ENCODE results near the gene DST.

DNA sequence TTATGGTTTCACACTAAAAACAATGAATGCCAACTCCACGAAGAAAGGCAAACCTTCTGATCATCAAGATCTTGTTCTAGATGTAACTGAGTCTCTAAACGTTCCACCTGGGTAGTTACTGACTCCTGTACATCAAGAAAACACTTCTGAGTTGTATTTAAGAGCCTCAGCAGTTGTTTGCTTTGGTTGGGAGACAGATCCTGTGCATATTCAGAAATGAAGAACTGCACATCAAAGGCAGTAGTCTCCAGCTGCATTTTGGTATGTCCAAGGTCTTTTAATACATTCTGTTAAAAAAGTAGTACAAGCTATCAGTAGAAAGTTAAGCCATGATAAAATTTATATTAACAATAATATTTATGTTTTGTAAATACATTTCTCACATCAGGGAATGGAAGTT lies 41.3 kb downstream of the DST start:
- no peak for TF ChIP-seq GABPA (IDR thresholded peaks at IDR 0.05; ENCODE audit: low read depth)
- TF ChIP-seq, protein P1, sequence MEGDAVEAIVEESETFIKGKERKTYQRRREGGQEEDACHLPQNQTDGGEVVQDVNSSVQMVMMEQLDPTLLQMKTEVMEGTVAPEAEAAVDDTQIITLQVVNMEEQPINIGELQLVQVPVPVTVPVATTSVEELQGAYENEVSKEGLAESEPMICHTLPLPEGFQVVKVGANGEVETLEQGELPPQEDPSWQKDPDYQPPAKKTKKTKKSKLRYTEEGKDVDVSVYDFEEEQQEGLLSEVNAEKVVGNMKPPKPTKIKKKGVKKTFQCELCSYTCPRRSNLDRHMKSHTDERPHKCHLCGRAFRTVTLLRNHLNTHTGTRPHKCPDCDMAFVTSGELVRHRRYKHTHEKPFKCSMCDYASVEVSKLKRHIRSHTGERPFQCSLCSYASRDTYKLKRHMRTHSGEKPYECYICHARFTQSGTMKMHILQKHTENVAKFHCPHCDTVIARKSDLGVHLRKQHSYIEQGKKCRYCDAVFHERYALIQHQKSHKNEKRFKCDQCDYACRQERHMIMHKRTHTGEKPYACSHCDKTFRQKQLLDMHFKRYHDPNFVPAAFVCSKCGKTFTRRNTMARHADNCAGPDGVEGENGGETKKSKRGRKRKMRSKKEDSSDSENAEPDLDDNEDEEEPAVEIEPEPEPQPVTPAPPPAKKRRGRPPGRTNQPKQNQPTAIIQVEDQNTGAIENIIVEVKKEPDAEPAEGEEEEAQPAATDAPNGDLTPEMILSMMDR (IDR thresholded peaks at IDR 0.05): no peak
- TF ChIP-seq SMC3 (IDR thresholded peaks at IDR 0.05; ENCODE audit: low read depth, low read length): no peak
- no peak for TF ChIP-seq TEAD4 (IDR thresholded peaks at IDR 0.05; ENCODE audit: borderline replicate concordance, insufficient read depth)
- TF ChIP-seq, protein P2, sequence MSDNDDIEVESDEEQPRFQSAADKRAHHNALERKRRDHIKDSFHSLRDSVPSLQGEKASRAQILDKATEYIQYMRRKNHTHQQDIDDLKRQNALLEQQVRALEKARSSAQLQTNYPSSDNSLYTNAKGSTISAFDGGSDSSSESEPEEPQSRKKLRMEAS (IDR thresholded peaks at IDR 0.05; ENCODE audit: low read depth): no peak
- TF ChIP-seq FOXJ3 (CRISPR knock-in tag; IDR thresholded peaks at IDR 0.05): no peak
- no peak for TF ChIP-seq RFX5 (IDR thresholded peaks at IDR 0.05; ENCODE audit: low read length)
- no peak for TF ChIP-seq EZH2phosphoT487 (IDR thresholded peaks at IDR 0.05; ENCODE audit: borderline replicate concordance, low read depth)
- no peak for TF ChIP-seq NRF1 (IDR thresholded peaks at IDR 0.05; ENCODE audit: low read depth, low read length)
- TF ChIP-seq TAF1 (IDR thresholded peaks at IDR 0.05; ENCODE audit: borderline replicate concordance, low read depth, low read length): no peak
- TF ChIP-seq TCF12 (IDR thresholded peaks at IDR 0.05): no peak
- TF ChIP-seq EP300 (IDR thresholded peaks at IDR 0.05; ENCODE audit: borderline replicate concordance in 1 of 2, low read depth in 1 of 2, low read length in 1 of 2): no peak
- TF ChIP-seq MXI1 (IDR thresholded peaks at IDR 0.05; ENCODE audit: low read depth, low read length): no peak

All from SK-N-SH (cell line).